OCI-LY3 (cell line): ENCODE data around the gene STRN4.

Experiments
- CTCF ChIP-seq: fragments of 200-600, 300-600 bp; sonication (generic); IDR thresholded peaks from 2 replicates; pipeline ENCODE4 v1.5.1; 2014; ENCODE audit warnings: antibody characterized with exemption, low read length, low read depth
- EZH2phosphoT487 ChIP-seq: fragments of 200-600 bp; shearing (Covaris generic); IDR thresholded peaks from 2 replicates; pipeline ENCODE4 v1.6.1; 2018; ENCODE audit warnings: antibody characterized with exemption, mixed run types, low read depth

GRCh38 chr19:46725859-46726393 lies 20.3 kb downstream of the STRN4 start:
- TF ChIP-seq CTCF (no peak), EZH2phosphoT487 (no peak)
